ENCODE measurements around the gene AURKAIP1.

The AURKAIP1 gene

DNA sequence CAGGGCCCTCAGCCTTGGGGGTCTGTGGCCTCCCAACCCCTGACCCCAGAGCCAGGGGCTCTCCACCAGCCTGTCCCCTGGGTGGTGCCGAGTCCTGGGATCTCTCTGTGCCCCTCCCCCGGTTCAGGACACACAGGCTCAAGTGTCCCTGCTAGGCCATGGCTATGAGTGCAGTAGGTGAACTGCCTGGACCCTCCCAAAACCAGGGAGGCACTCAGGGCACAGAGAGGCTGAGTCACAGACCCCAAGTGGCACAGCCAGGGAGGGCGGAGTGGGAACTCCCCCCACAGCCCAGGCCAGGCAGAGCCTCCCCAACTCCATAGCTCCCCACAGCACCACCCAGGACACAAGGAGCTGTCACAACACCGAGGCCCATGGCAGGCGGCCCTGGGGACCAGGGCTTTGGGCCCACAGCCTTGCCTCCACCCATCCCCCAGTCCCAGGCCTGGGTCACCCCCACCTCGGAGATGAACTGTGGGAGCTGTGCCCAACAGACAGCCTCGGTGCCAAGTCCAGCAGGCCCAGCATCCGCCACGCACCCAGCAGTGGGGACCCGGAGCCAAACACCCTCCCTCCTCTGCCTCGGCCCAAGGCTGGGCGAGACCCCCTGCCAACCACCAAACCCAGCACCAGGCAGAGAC, 29.0 kb downstream of the AURKAIP1 start:
- no peak for DNase-seq

DNA sequence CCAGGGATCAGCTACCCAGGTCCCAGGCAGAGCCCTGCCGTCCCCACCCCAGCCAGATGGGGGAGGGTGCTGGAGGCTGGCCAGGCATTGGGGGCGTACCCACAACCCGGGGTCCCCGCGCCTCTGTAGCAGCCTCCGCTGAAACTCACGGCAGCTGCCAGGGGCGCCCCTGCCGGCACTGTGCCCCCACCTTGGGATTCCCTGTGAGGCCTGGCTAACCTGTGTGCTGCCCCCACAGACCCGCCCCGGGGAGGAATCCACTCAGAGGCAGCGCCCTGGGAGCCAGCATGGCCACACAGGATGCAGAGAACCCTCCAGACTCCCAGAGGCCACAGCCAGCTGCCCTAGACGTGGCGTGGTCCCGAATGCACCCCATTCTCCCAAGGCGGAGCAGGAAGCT, 29.6 kb downstream of the AURKAIP1 start:
- no peak for DNase-seq

DNA sequence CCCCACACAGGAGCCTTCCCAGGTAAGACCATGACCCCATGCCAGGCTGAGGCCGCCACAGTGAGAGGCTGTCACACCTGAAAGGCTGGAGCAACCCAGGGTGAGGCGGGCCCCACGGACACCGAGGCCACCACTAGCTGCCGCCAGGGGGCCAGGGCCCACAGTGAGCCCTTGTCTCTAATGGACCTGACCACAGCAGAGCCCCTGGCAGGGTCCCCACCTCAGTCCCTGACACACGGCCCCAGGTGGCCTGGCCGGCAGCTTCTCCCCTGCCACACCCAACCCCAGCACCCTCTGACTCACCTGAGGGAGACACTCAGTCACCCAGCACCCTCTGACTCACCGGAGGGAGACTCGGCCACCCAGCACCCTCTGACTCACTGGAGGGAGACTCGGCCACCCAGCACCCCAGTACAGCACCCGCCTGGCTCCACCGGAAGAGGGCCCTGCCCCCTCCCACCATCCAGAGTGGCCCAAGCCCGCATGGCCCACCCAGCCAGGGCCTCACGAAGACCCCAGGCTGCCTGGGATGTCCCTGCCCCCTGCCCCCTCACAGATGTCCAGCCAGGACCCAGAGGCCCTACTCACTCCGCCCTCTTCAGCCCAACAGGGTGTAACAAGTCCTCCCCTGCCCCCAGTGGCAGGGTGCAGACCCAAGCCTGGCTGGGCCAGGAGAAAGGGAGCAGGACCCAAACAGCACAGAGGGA, 30.2 kb downstream of the AURKAIP1 start:
- no peak for DNase-seq

DNA sequence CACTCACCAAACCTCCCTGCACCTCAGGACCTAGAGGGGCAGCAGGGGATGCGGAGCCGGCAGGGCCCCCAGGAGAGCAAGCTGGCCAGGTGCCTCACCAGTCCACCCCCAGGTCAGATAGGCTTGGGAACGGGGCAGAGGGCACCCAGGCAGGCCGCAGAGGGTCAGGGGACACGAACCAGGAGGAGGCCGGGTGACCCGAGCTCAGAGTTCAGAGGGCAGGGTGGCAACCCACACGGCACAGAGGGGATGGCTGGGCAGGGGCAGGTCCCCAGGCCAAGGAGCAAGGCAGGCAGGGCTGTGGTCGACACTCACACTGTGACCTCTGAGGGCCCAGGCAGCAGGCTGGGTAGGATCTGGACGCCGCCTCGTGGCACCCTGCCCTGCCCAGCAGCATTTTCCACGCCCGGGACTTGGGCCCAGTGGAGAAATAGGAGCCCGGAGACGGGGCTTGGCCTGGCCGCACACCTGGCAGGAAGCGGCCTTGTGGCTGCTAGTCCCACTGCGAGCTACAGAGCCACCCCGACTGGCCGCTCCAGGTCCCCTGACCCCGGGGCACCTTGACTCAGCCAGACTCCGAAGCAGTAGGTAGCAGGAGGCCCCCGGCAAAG, 31.1 kb downstream of the AURKAIP1 start:
- DNase-seq: no peak

DNA sequence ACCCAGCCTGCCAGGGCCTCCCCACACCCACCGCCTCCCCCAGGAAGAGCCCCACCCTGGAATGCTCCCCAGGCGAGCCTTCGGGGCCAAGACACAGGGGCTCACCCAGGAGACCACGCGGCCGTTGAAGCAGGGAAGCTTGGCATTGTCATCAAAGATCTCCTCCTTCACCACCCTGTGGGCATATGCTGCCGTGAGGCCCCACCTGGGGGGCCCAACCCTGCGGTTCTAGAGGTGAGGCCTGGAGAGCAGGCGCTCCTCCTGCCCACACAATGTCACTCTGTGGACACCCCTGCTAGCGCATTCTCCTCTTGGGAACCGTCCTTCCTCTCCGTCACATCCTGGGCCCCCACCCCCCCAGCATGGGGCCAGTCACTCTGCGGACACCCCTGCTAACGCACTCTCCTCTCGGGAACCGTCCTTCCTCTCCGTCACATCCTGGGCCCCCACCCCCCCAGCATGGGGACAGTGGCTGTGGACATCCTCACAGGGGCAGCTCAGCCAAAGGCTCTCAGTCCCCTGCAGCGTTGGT, 32.4 kb downstream of the AURKAIP1 start:
- no peak for DNase-seq

DNA sequence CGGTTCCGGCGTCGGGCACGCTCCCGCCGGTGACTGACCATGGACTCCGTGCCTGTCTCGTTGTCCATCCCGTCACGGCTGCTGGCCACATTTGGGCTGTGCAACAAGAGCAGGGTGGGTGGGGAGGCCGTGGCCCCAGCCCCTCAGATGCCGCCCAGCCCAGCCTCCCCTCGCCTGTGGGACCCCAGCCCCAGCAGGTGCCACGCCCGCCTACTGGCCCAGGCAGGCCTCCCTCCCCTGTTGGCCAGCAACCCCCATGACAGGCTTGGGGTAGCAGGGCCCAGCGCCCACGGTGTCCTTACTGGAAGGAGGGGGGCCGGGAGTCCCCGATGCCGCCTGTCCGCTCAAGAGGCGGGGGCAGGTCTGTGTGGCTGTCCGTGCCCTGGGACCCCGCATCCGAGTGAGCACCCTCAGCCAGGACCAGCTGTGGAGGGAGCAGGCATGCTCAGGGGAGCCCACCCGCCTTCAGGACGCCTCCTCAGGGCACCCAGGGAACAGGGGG, 32.9 kb downstream of the AURKAIP1 start:
- DNase-seq: no peak

DNA sequence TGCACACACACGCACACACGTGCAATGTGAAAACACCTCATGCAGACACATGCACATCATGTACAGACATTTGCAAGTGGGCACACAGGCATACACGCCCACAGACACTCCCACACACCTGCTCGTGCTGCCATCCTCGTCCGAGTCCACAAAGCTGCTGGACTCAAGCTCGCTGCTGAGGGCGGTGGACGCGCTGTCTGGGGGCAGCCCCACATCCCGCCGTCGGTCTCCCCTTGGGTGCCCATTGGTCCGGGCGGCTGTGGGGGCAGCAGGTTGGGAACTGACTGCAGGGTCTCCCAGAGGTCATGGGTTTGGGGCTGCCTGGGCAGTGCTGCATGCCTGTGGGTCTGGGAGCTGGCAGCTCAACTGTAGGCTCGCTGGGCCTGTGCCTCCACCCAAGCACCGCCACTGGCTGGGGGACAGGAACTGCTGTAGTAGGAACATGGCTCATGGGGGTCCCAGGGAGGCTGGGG, 33.4 kb downstream of the AURKAIP1 start:
- DNase-seq: no peak

DNA sequence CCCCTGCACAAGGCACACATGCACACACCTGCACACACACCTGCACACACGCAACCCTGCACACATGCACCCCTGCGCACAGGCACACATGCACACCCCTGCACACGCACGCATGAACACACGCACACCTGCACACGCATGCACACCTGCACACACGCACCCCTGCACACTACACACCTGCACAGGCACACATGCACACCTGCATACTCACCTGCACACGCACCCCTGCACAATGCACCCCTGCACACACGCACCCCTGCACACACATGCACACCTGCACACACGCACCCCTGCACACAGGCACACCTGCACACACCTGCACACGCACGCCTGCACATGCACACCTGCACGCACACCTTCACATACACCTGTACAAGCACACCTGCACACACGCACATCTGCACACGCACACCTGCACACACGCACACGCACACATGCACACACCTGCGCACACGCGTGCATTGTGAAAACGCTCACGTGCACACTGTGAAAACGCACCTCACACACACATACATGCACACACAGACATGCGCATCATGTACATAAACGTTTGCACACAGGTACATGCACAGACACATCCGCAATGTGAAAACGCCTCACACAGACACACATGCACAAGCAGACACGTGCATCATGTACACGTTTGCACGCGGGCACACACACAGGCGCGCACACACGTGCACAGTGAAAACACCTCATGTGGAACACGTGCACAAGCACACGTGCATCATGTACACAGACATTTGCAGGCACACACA, 34.0 kb downstream of the AURKAIP1 start:
- no peak for DNase-seq

DNA sequence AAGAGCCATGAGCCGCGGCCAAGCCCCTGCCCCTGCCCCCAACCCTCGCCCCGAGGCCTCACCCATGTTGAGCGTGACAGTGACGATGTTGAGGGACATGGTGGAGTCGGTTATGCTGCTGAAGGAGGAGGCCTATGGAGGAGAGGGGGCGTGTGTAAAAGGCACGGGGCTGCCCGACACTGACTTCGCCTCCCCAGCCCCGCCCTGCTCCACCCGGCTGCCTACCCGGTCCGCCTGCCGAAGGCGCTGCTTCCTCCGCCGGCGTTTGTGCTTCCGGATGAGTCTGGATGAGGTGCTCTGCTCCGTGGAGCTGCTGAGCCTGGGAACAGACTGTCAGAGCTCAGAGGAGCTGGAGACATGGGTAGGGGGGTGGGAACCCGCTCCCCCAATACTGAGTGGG, 34.8 kb downstream of the AURKAIP1 start:
- no peak for DNase-seq

DNA sequence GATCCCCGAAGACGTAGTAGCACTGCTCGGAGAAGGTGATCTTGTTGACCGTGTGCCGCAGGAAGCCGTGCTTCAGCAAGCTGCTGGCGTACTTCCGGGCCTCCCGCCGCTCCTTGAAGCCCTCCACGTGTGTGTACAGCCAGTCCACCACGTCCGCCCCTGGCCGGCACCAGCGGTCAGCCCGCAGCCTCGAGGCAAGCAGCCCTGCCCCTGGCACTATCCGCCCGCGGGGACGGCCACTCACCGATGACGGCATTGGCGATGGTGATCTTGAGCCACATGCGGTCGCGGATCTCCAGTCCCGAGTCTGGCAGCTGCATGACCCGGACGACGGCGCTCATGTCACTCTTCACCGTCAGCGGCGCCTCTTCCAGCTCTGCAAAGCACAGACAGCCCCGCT, 36.7 kb downstream of the AURKAIP1 start:
- no peak for DNase-seq

DNA sequence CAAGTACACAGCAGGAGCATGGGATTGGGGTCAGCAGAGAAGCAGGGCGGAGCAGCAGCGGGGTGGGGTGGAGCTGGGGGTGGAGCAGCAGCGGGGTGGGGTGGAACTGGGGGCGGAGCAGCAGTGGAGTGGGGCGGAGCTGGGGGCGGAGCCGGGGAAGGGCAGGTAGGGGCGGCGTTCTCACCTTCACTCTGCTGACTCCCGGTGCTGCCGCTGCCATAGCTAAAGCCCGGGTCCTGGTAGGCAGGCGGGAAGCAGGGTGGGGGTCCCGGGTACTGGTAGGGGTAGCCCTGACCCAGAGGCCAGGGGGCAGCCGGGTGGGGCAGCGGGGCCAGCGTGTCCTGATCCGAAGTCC, 37.2 kb downstream of the AURKAIP1 start:
- no peak for DNase-seq

DNA sequence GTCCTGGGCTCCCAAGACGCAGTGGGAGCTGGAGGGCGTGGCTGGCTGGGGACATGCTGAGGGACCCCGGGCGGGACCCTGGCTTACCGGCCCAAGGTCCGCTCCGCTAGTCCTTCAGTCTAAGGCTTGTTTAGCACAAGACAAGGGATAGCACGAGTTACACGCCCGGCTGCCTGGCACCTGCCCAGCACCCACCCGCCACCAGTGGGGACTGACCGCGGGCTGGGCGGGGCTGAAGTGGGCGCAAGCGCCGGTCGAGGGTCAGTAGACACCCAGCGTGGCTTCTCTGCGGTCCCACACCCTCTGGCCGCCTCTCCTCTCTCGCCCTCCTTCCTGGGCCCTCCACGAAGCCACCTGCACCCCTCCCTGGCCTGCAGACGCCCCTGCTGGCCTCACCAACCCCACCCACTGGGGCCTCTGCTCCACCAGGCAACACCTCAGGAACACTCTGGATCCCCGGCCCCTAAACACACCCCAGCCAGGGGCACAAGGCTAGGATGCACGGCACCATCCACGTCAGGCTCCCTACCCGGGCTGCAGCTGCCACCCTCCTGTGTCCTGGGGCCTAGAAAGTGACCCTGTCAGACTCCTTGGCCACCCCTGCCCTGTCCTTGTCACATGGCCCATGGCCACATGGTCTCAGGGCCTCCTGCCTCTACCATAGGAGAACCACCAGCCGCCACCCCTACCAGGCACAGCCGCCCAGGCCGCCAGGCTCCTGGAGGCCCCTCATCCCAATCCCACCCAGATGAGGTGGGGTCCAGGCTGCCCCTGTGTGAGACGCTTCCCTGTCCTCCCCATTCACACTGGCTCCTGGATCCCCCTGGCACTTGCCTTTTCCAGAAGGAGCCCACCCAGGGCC, 37.8 kb downstream of the AURKAIP1 start:
- no peak for DNase-seq

DNA sequence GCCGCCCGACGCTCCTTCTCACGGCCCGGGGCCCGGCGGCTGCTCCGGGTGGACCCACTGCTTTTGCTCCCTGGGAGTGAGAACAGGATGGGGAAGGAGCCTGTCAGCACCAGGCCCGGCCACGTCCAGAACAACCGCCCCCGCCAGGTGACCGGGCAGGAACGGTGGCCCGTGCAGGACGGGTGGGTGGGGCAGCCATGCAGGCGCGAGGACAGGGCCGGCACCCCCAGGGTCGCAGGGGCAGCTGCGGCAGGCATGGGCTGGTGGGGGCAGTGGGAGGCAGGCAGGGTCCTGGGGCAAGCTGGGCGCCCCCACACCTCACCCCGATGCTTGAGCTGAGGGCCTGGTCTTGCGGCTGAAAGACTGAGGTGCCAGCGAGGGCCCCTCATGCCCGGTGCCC, 38.6 kb downstream of the AURKAIP1 start:
- DNase-seq: no peak

DNA sequence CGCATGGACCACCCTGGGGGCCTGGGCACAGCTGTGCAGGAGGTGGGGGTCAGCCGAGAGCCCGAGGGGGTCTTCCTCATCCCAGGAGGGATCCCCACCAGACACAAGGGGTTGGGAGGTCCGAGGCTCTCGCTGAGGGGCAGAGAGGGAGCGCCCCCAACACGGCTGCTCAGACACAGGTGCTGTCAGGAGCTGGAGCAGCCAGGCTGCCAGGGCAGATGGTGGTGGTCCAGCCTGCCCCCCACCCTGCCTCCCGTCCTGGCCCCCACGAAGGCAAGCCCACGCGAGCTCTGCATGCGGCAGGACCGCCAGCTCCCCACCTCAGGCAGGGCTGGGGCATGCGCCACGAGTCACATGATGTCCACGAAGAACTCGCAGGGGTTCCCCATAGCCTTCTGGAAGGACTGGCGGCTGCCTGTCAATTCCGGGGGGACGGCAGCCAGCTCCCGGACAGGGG, 39.2 kb downstream of the AURKAIP1 start:
- DNase-seq: no peak

DNA sequence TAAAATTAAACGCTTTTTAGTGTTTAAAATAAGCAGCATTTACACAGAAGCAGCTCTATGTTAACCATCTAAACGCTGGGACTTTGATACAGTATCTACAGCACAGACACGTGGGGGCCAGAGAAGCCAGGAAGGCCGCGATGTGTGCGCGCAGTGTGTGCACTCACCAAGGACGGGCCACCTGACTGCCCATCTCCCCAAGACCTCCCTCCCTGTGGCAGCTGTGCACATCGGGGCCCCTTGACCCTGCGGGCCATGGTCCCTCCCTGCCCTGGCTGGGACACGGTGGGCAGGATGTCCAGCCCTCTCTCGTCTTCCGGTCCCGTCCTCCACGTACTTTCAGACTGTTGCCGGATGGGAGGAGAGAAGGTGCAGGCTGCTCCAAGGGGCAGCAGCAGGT, 39.7 kb downstream of the AURKAIP1 start:
- DNase-seq: no peak

DNA sequence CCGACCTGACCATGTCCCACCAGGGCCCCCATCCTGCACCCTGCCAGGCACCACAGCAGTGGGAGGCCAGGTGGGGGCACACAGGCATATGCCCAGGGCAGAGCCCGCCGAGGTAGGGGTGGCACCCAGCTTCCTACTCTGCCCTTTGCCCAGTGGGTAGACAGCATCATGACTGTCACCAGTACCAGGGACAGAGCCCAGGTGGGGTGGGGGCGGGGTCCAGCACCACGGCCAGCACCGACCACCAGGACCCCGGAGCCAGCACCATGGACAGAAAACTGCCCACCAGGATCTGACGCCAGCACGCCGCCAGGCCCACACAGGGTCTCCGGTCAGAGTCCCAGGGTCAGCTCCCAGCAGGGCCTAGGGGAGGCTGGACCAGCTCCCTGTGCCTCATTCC, 40.2 kb downstream of the AURKAIP1 start:
- DNase-seq: no peak

DNA sequence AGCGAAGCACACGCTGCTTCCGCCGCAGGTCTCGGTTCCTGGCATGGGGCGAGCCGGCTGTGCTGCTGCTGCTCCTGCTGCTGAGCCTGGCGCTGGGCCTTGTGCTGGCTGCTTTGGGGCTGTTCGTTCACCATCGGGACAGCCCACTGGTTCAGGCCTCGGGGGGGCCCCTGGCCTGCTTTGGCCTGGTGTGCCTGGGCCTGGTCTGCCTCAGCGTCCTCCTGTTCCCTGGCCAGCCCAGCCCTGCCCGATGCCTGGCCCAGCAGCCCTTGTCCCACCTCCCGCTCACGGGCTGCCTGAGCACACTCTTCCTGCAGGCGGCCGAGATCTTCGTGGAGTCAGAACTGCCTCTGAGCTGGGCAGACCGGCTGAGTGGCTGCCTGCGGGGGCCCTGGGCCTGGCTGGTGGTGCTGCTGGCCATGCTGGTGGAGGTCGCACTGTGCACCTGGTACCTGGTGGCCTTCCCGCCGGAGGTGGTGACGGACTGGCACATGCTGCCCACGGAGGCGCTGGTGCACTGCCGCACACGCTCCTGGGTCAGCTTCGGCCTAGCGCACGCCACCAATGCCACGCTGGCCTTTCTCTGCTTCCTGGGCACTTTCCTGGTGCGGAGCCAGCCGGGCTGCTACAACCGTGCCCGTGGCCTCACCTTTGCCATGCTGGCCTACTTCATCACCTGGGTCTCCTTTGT, 41.3 kb downstream of the AURKAIP1 start:
- no peak for DNase-seq

DNA sequence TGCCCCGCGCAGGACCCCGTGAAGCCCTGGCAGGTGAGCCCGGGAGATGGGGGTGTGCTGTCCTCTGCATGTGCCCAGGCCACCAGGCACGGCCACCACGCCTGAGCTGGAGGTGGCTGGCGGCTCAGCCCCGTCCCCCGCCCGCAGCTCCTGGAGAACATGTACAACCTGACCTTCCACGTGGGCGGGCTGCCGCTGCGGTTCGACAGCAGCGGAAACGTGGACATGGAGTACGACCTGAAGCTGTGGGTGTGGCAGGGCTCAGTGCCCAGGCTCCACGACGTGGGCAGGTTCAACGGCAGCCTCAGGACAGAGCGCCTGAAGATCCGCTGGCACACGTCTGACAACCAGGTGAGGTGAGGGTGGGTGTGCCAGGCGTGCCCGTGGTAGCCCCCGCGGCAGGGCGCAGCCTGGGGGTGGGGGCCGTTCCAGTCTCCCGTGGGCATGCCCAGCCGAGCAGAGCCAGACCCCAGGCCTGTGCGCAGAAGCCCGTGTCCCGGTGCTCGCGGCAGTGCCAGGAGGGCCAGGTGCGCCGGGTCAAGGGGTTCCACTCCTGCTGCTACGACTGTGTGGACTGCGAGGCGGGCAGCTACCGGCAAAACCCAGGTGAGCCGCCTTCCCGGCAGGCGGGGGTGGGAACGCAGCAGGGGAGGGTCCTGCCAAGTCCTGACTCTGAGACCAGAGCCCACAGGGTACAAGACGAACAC, 42.1 kb downstream of the AURKAIP1 start:
- DNase-seq: no peak

DNA sequence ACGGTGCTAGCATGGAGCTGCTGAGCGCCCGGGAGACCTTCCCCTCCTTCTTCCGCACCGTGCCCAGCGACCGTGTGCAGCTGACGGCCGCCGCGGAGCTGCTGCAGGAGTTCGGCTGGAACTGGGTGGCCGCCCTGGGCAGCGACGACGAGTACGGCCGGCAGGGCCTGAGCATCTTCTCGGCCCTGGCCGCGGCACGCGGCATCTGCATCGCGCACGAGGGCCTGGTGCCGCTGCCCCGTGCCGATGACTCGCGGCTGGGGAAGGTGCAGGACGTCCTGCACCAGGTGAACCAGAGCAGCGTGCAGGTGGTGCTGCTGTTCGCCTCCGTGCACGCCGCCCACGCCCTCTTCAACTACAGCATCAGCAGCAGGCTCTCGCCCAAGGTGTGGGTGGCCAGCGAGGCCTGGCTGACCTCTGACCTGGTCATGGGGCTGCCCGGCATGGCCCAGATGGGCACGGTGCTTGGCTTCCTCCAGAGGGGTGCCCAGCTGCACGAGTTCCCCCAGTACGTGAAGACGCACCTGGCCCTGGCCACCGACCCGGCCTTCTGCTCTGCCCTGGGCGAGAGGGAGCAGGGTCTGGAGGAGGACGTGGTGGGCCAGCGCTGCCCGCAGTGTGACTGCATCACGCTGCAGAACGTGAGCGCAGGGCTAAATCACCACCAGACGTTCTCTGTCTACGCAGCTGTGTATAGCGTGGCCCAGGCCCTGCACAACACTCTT, 42.8 kb downstream of the AURKAIP1 start:
- no peak for DNase-seq
